HG03196 (cell line): Measurements from ENCODE around the gene ADAMTS4.
A peak's percentile ranks its signal among the peaks of the same experiment; 100 is the strongest.
"Not testable (repeated sequence)": the region's sequence is repeated elsewhere in the genome, so short reads cannot be mapped to it uniquely, and the experiment has no call there.

Source experiments
- ATAC-seq: cut with Tn5 transposase; IDR thresholded peaks from one replicate; pipeline ENCODE4 v1.9.1; 2021; ENCODE audit not compliant: unreplicated experiment

The ADAMTS4 gene, protein sequence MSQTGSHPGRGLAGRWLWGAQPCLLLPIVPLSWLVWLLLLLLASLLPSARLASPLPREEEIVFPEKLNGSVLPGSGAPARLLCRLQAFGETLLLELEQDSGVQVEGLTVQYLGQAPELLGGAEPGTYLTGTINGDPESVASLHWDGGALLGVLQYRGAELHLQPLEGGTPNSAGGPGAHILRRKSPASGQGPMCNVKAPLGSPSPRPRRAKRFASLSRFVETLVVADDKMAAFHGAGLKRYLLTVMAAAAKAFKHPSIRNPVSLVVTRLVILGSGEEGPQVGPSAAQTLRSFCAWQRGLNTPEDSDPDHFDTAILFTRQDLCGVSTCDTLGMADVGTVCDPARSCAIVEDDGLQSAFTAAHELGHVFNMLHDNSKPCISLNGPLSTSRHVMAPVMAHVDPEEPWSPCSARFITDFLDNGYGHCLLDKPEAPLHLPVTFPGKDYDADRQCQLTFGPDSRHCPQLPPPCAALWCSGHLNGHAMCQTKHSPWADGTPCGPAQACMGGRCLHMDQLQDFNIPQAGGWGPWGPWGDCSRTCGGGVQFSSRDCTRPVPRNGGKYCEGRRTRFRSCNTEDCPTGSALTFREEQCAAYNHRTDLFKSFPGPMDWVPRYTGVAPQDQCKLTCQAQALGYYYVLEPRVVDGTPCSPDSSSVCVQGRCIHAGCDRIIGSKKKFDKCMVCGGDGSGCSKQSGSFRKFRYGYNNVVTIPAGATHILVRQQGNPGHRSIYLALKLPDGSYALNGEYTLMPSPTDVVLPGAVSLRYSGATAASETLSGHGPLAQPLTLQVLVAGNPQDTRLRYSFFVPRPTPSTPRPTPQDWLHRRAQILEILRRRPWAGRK

GRCh38 chr1:161198897-161199431 lies at the start of gene ADAMTS4:
Gene ADAMTS4 (minus strand): TSS chr1:161199054. CDS start chr1:161198627, 427 bp downstream.
- ATAC-seq, result no peak

GRCh38 chr1:161244888-161245287 lies 46.0 kb upstream of the ADAMTS4 start:
- no peak for ATAC-seq

DNA sequence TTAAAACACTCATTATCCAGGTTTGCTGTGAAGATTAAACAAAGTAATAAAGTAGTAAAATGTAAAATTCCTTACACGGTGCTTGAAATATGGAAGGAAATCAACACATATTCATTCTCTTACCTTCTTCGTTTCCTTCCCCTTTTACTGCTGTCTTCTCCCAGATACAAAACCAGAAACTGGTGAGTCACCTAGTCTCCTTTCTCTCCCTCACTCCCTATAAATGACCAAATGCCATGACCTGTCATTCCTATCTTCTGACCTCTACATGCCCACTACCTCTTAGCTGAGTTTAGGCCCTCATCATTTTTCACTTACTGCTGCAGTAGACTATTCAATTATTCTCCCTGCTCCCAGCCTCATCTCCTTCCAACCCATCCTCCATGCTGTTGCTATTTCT lies 43.5 kb upstream of the ADAMTS4 start:
- ATAC-seq, result no peak

DNA sequence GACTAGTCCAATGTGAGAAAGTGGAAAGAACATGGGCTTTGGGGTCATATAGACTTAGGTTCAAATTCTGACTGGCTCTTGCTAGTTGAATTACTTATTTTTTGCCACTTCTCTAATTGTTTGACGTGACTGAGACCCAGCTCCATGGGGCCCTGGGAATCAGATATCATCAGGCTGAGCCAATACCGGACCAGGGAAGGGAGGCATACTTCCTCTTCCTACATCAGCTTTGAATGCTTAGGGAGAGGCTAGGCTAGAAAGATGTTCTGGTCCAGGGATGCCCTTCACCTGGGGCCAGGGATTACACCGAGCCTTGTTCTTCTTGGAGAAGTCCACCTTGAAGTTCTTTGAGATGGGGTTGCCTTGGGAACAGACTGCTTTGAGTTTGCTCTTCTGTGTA lies 42.8 kb upstream of the ADAMTS4 start:
- ATAC-seq, result no peak

- no peak for ATAC-seq
Observed at GRCh38 chr1:161238039-161238473, 39.2 kb upstream of the ADAMTS4 start, which contains the start of gene NR1I3. Gene NR1I3 (minus strand): TSS chr1:161238203. CDS start chr1:161236565, 1,638 bp downstream.

DNA sequence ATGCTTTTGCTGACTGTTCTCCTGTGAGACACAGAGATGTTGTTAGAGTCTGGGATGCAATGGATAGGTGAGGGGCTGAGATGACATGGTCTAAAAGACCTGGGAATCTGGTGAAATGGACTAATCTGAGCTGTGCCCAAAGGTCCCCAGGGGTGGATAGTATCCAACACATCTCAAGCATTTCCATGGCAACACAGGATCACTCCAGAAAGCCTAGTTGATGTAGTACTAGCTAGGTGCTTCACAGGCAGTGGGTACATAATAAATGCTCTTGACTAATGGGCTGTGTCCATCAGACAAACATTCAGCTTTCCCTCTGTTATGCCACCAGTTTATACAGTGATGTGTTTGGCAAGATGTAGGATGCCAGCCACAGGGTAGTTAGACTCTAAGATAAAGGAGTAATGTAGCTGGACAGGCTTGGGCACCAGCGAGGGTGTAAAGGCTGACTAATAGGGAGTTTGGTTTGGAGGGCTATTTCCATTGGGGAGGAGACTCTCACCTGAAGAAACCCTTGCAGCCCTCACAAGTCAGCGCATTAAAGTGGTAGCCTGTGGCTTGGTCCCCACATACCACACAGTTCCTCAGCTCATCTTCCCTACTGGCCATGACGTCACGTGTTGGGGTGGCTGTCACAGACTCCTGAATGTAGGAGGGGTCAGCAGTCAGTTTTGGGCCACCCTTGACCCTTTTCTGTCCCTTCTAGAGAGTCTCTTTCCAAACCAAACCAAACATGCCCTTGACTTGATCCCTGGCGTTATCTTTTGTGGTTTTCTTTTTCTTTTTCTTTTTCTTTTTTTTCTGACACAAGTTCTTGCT lies 37.3 kb upstream of the ADAMTS4 start:
- ATAC-seq, result no peak

GRCh38 chr1:161233102-161233501 lies 34.2 kb upstream of the ADAMTS4 start:
- ATAC-seq, result no peak

DNA sequence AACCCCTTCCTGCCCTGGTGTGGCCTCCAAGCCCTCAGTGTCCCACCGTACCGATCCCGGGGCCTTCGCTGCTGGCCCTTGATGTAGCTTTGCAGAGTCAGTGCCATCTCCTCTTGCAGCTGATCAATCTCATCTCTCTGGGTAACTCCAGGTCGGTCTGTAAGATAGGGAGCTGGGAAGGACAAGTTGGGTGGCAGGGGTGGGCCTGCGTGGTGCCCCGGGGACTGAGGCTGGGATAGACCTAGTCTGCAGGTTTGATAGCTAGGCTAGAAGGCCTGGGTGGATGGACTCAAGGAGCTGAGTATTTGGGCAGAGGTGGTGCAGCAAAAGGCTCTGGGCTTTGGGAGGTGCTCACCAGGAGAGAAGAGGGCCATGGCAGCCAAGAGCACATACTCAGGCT lies 31.9 kb upstream of the ADAMTS4 start:
- no peak for ATAC-seq

DNA sequence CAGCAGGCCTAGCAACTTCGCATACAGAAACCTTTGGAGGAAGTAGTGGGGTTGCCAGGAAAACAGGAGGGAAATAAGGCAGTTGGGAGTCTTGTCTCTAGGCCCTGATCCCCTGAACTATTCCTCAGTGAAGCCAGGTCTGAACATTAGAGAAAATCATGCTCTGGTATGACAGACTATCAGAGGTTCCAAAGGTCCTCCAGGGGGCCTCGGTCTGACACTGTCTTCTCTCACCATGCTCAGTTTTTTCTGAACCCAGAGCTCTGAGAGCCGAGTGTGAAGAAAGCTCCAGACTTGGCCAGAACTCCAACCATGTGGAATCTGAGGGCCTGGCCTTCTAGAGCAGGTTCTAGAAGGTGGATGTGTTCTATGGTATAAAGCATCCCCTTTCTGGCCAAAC lies 31.0 kb upstream of the ADAMTS4 start:
- no peak for ATAC-seq

GRCh38 chr1:161228032-161228431 lies 29.2 kb upstream of the ADAMTS4 start:
- no peak for ATAC-seq

- ATAC-seq, result no peak
Observed at GRCh38 chr1:161227196-161227871, 28.5 kb upstream of the ADAMTS4 start.

- ATAC-seq, result no peak
Observed at GRCh38 chr1:161226759-161227158, 27.9 kb upstream of the ADAMTS4 start.

GRCh38 chr1:161226320-161226711 lies 27.5 kb upstream of the ADAMTS4 start:
- ATAC-seq, result no peak

GRCh38 chr1:161225534-161226319 lies 26.9 kb upstream of the ADAMTS4 start, which contains the start of gene TOMM40L:
Gene TOMM40L (plus strand): TSS chr1:161226060. CDS start chr1:161226490, 430 bp downstream.
- ATAC-seq, result peak; percentile 84

- no peak for ATAC-seq
Observed at GRCh38 chr1:161225178-161225533, 26.3 kb upstream of the ADAMTS4 start.

DNA sequence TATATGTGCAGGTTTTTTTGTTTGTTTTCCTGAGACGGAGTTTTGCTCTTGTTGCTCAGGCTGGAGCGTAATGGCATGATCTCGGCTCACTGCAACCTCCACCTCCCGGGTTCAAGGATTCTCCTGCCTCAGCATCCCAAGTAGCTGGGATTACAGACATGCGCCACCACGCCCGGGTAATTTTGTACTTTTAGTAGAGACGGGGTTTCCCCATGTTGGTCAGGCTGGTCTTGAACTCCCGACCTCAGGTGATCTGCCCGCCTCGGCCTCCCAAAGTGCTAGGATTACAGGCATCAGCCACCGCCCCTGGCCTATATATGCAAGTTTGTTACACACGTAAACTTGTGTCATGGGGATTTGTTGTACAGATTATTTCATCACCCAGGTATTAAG lies 25.8 kb upstream of the ADAMTS4 start:
- ATAC-seq, result not testable (repeated sequence)

GRCh38 chr1:161223805-161224694 lies 25.2 kb upstream of the ADAMTS4 start:
- ATAC-seq, result no peak
